ENCODE data around the gene CBL.
A peak's percentile ranks its signal among the peaks of the same experiment; 100 is the strongest.

CBL gene

GRCh38 chr11:119251114-119251513 lies 45.0 kb downstream of the CBL start:
- H3K79me2 ChIP-seq (ENCODE audit: insufficient read depth, low read length): peaks cover 19% of the 10 kb centered on the region
- H3K4me3 ChIP-seq (ENCODE audit: low read length, poor library complexity, severe bottlenecking): no peak overlapping the region
- peaks cover 7% of the 10 kb centered on the region for H4K20me1 ChIP-seq (ENCODE audit: insufficient read depth, low read length, poor library complexity, severe bottlenecking)
- H2AFZ ChIP-seq (ENCODE audit: low read length): no peak overlapping the region
- H3K4me1 ChIP-seq (ENCODE audit: insufficient read depth, low read length, poor library complexity, severe bottlenecking): peaks cover 8% of the 10 kb centered on the region
- H3K36me3 ChIP-seq (ENCODE audit: insufficient read depth, low read length): peaks cover 7% of the 10 kb centered on the region; the same call in 1 of the 2 replicates
- no peak for TF ChIP-seq EZH2phosphoT487 (IDR thresholded peaks at IDR 0.05; ENCODE audit: borderline replicate concordance)
- TF ChIP-seq CTCF (conservative IDR thresholded peaks at IDR 0.05; ENCODE audit: low read length): no peak
- no peak overlapping the region for H3K4me2 ChIP-seq (ENCODE audit: low read depth, low read length, poor library complexity, severe bottlenecking)
- no peak overlapping the region for H3K9ac ChIP-seq (ENCODE audit: low read depth, low read length, poor library complexity, severe bottlenecking)
- H3K27me3 ChIP-seq (ENCODE audit: insufficient read depth, low read length, poor library complexity, severe bottlenecking): no peaks in the 10 kb centered on the region
- H3K9me3 ChIP-seq (ENCODE audit: insufficient read depth, low read depth, low read length): no peaks in the 10 kb centered on the region
- H3K9me2 ChIP-seq (replicated peaks; ENCODE audit: low read depth, low read length): no peaks in the 10 kb centered on the region
- no peaks in the 10 kb centered on the region for H3F3A ChIP-seq (ENCODE audit: low read depth)

GRCh38 chr11:119254239-119254638 lies 48.1 kb downstream of the CBL start:
- Histone ChIP-seq H3K4me3 (ENCODE audit: low read length, poor library complexity, severe bottlenecking) (no peak overlapping the region), H3K4me2 (ENCODE audit: low read depth, low read length, poor library complexity, severe bottlenecking) (no peak overlapping the region), H3K36me3 (ENCODE audit: insufficient read depth, low read length) (no peaks in the 10 kb centered on the region), H3K9ac (ENCODE audit: low read depth, low read length, poor library complexity, severe bottlenecking) (no peak overlapping the region), H3K9me3 (ENCODE audit: insufficient read depth, low read depth, low read length) (no peaks in the 10 kb centered on the region), H4K20me1 (ENCODE audit: insufficient read depth, low read length, poor library complexity, severe bottlenecking) (peaks cover 1% of the 10 kb centered on the region), H3K9me2 (replicated peaks; ENCODE audit: low read depth, low read length) (no peaks in the 10 kb centered on the region), H3F3A (ENCODE audit: low read depth) (no peaks in the 10 kb centered on the region), H3K4me1 (ENCODE audit: insufficient read depth, low read length, poor library complexity, severe bottlenecking) (peaks cover 14% of the 10 kb centered on the region), H2AFZ (ENCODE audit: low read length) (no peak overlapping the region), H3K27me3 (ENCODE audit: insufficient read depth, low read length, poor library complexity, severe bottlenecking) (no peaks in the 10 kb centered on the region), H3K79me2 (ENCODE audit: insufficient read depth, low read length) (peaks cover 34% of the 10 kb centered on the region)
- TF ChIP-seq CTCF (conservative IDR thresholded peaks at IDR 0.05; ENCODE audit: low read length): no peak
- no peak for TF ChIP-seq EZH2phosphoT487 (IDR thresholded peaks at IDR 0.05; ENCODE audit: borderline replicate concordance)

GRCh38 chr11:119258180-119258579 lies 52.0 kb downstream of the CBL start:
- peak overlapping the region; percentile 36 for H3K4me3 ChIP-seq (ENCODE audit: low read length, poor library complexity, severe bottlenecking)
- 0 out of 2 replicates have a peak, but pooled peaks cover under 1% of the 10 kb centered on the region for H3F3A ChIP-seq (ENCODE audit: low read depth)
- H3K79me2 ChIP-seq (ENCODE audit: insufficient read depth, low read length): peaks cover 50% of the 10 kb centered on the region
- H4K20me1 ChIP-seq (ENCODE audit: insufficient read depth, low read length, poor library complexity, severe bottlenecking): no peaks in the 10 kb centered on the region
- H3K9me2 ChIP-seq (replicated peaks; ENCODE audit: low read depth, low read length): no peaks in the 10 kb centered on the region
- H2AFZ ChIP-seq (ENCODE audit: low read length): no peak overlapping the region
- H3K27me3 ChIP-seq (ENCODE audit: insufficient read depth, low read length, poor library complexity, severe bottlenecking): no peaks in the 10 kb centered on the region
- no peak overlapping the region for H3K9ac ChIP-seq (ENCODE audit: low read depth, low read length, poor library complexity, severe bottlenecking)
- peaks cover 30% of the 10 kb centered on the region for H3K4me1 ChIP-seq (ENCODE audit: insufficient read depth, low read length, poor library complexity, severe bottlenecking)
- peak overlapping the region; percentile 58 for H3K4me2 ChIP-seq (ENCODE audit: low read depth, low read length, poor library complexity, severe bottlenecking)
- no peaks in the 10 kb centered on the region for H3K36me3 ChIP-seq (ENCODE audit: insufficient read depth, low read length)
- H3K9me3 ChIP-seq (ENCODE audit: insufficient read depth, low read depth, low read length): no peaks in the 10 kb centered on the region
- TF ChIP-seq EZH2phosphoT487 (IDR thresholded peaks at IDR 0.05; ENCODE audit: borderline replicate concordance) (no peak), CTCF (conservative IDR thresholded peaks at IDR 0.05; ENCODE audit: low read length) (no peak)
